Glutamatergic neuron (in vitro differentiated cells): Measurements from ENCODE around the gene MIAT. TPM values are rescaled to one million over a fixed set of nuclear protein-coding genes. Genes with fewer than 3 reads are reported as not detected.
A peak's percentile ranks its signal among the peaks of the same experiment; 100 is the strongest.

ENCODE experiments used
- DNase-seq: peaks from one replicate; pipeline ENCODE4 v3.0.0; 2022
- H3K27ac Mint-ChIP-seq: one replicate; pipeline ENCODE4 v1.8.0; 2020; ENCODE audit warnings: mild to moderate bottlenecking, mixed read lengths, inconsistent platforms; ENCODE audit not compliant: unreplicated experiment
- H3K27me3 Mint-ChIP-seq: one replicate; pipeline ENCODE4 v1.8.0; 2020; ENCODE audit warnings: mild to moderate bottlenecking, moderate library complexity, mixed read lengths, inconsistent platforms; ENCODE audit not compliant: unreplicated experiment
- H3K36me3 Mint-ChIP-seq: one replicate; pipeline ENCODE4 v1.8.0; 2020; ENCODE audit warnings: mild to moderate bottlenecking, mixed read lengths, inconsistent platforms; ENCODE audit not compliant: unreplicated experiment
- H3K4me1 Mint-ChIP-seq: one replicate; pipeline ENCODE4 v1.8.0; 2020; ENCODE audit warnings: mild to moderate bottlenecking, low read depth, mixed read lengths, inconsistent platforms; ENCODE audit not compliant: unreplicated experiment
- H3K4me3 Mint-ChIP-seq: one replicate; pipeline ENCODE4 v1.8.0; 2020; ENCODE audit warnings: mild to moderate bottlenecking, mixed read lengths, inconsistent platforms; ENCODE audit not compliant: unreplicated experiment
- H3K9me3 Mint-ChIP-seq: one replicate; pipeline ENCODE4 v1.8.0; 2020; ENCODE audit warnings: mild to moderate bottlenecking, moderate library complexity, mixed read lengths, inconsistent platforms; ENCODE audit not compliant: unreplicated experiment
- CTCF ChIP-seq: fragments of 200-600 bp; sonication (generic); IDR thresholded peaks from one replicate; pipeline ENCODE4 v1.5.0; 2021; ENCODE audit not compliant: partially characterized antibody, unreplicated experiment
- total RNA-seq: library from RNA; stranded (reverse); fragmentation: NEBNext Ultra II Directional; extraction: Animal tissue kit (Norgen Biotek cat#: 25700); gene quantifications from one replicate; pipeline ENCODE4 v1.2.1, GENCODE V29; 2021; ENCODE audit not compliant: unreplicated experiment

Gene MIAT
- total RNA-seq, 1 donor from 2014 or later, result 1,100 TPM

- Mint-ChIP-seq H3K4me3 (peak overlapping the region; percentile 23), H3K9me3 (peaks cover 42% of the 10 kb centered on the region), H3K36me3 (no peaks in the 10 kb centered on the region), H3K27ac (peak overlapping the region; percentile 48), H3K27me3 (peaks cover 35% of the 10 kb centered on the region), H3K4me1 (peaks cover 53% of the 10 kb centered on the region)
- no peak for DNase-seq
- TF ChIP-seq CTCF, result no peak
These were observed 17.1 kb downstream of the MIAT start for GRCh38 chr22:26674211-26675190.

DNA sequence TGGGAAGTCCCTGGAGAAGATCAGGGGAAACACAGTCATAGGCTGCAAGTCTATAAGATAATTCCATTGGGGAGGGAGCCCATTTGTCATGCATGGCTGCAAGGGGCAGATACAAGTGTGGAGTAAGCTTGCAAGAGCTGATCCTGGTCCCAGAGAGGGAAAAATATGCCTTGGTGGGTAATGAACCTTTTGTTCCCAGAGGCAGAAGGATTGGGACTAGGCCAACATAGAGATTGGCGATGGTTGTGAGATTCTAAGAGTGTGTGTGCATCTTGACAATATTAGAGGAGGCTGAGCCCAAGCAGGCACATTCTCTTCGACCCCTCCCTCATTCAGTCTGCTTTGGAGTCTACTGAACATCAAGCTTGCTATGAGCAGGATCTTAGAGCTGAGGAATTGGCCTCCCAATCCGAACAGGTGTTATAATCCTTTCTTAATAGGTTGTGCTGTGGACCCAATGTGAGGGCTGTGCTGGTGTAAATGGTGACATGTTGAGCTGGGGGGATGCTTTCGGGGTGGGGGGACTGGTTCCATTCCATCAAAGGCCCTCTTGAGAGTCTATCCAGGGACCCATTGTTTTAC, 18.4 kb downstream of the MIAT start:
- Mint-ChIP-seq H3K27me3 (peaks cover 32% of the 10 kb centered on the region), H3K9me3 (peaks cover 38% of the 10 kb centered on the region), H3K36me3 (no peaks in the 10 kb centered on the region), H3K4me1 (peaks cover 42% of the 10 kb centered on the region), H3K27ac (peak overlapping the region; percentile 3), H3K4me3 (peak overlapping the region; percentile 5)
- no peak for DNase-seq
- no peak for TF ChIP-seq CTCF

- no peak for DNase-seq
- no peaks in the 10 kb centered on the region for H3K36me3 Mint-ChIP-seq
- no peak overlapping the region for H3K27ac Mint-ChIP-seq
- H3K4me1 Mint-ChIP-seq, result peaks cover 35% of the 10 kb centered on the region
- no peak overlapping the region for H3K4me3 Mint-ChIP-seq
- no peak for TF ChIP-seq CTCF
- H3K9me3 Mint-ChIP-seq, result peaks cover 34% of the 10 kb centered on the region
- H3K27me3 Mint-ChIP-seq, result peaks cover 29% of the 10 kb centered on the region
These were observed 19.8 kb downstream of the MIAT start for GRCh38 chr22:26677217-26677616.

DNA sequence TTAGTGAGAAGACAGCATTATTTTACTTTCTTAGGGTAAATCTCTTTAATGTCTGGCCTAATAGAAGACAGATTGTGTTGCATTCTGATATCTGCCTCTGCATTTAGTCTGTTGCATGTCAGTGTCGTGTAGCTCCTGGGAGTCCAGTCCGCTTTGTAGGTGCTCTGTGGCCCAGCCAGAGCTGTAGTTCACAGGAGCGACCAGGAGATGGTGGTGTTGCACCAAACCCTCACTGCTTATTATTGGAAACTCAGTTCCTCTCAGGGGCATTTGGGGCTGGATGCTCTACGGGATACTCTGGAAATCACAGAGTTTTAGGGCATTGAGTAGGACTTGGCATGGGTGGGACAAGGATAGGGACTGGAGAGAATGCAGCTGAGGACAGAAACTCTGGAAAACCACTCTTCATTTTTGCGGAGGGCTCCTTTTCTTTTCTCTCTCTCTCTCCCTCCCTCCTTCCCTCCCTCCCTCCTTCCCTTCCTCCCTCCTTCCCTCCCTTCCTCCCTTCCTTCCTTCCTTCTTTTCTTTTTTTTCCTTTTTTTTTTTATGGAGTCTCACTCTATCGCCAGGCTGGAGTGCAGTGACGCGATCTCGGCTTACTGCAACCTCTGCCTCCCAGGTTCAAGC, 21.7 kb downstream of the MIAT start:
- H3K27me3 Mint-ChIP-seq, result peaks cover 22% of the 10 kb centered on the region
- H3K4me3 Mint-ChIP-seq, result no peak overlapping the region
- peaks cover 21% of the 10 kb centered on the region for H3K9me3 Mint-ChIP-seq
- no peaks in the 10 kb centered on the region for H3K36me3 Mint-ChIP-seq
- no peak overlapping the region for H3K27ac Mint-ChIP-seq
- DNase-seq, result peak; percentile 87
- TF ChIP-seq CTCF, result peak; percentile 79
- peaks cover 23% of the 10 kb centered on the region for H3K4me1 Mint-ChIP-seq
